HG03108 (cell line): Measurements from ENCODE around the gene SLFN5.
"Not testable (repeated sequence)": the region's sequence is repeated elsewhere in the genome, so short reads cannot be mapped to it uniquely, and the experiment has no call there.

Experiments
- ATAC-seq: cut with Tn5 transposase; IDR thresholded peaks from one replicate; pipeline ENCODE4 v1.9.1; 2021; ENCODE audit warnings: moderate library complexity; ENCODE audit not compliant: unreplicated experiment

The SLFN5 gene

DNA sequence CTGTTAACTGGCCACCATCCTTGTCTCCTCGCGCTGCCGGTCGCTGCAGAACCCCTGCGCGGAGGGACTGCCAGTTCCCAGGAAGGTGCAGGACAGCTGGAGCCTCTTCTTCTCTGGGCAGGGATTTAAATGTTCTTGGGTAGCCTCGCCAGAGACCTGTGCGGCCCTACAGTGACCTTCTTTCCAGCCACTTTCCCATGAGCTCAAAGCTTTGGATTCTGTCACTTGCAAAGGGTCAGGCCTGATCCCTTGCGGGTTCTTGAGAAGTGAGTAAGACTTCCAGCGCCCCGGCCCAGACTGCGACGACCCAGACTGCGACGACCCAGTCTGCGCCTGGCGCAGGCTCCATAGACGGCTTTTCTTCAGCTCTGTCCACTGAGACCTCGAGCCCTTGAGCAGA is 1.4 kb upstream of the SLFN5 start:
- no peak for ATAC-seq

- peak; percentile 57 for ATAC-seq
Observed at GRCh38 chr17:35242158-35242804, 591 bp upstream of the SLFN5 start.

DNA sequence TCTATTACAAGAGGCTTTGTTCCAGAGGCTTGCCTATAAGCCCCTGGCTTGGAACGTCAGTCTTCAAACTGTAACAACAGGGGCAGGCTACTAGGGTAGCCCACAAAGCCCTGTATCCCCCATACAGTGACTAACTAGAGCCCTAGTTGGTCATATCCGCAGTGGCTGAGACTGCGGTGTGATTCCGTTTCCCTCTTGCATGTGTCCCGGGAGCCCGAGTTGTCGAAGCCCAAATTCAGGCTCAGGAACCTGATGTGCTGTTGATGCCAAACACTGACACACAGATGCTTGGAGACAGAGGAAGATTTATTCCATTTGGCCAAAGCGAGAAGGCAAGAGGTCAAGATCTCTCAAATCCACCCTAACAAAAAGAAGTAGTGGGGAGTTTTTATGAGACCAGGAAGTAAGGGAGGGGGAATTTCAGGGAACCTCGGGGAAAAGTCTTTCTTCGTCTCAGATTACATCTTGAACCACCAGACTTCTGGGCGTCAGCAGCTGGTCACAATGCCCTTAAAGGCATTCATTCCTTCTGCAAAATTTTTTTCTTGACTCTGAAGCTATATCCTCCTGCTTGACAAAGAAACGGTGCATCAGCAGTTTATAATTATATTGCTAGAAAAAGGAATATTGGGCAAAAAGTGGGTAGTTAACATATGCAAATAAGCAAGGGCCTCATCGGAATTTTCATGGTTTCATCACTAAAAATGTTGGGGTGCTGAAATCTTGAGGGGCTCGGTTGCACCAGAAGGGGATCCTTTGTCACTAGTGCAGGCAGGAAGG is 879 bp downstream of the SLFN5 start:
- ATAC-seq, result no peak

DNA sequence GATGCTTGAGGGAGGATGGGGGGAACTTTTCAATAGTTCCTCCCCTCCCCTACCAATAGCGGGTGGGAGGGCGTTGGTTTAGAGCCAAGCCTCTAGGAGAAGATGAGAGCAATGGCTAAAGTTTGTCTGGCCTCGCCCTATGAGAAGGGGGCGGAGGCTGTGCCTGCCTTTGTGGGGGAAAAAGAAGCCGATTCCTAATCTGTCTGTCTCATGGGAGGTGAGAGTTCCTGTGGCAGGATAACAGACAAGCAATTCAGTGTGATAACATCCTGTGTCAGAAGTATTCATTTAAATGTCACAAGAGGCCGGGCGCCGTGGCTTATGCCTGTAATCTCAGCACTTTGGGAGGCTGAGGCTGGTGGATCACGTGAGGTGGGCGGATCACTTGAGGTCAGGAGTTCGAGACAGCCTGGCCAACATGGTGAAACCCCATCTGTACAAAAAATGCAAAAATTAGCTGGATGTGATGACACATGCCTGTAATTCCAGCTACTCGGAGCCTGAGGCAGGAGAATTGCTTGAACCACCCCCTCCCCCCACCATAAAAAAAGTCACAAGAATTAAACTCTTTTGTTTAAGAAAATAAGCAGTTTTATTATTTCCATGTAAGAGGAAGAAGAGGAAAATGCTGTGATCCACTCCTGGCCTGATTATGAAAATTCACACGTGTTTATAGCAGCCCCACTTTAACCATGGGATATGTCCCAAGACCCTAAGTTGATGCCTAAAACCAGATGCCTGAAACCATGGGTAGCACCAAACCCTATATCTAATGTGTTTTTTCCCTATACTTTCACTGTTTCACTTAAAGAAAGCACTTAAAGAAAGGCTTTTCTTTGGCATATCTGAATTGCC is 1.7 kb downstream of the SLFN5 start:
- no peak for ATAC-seq

DNA sequence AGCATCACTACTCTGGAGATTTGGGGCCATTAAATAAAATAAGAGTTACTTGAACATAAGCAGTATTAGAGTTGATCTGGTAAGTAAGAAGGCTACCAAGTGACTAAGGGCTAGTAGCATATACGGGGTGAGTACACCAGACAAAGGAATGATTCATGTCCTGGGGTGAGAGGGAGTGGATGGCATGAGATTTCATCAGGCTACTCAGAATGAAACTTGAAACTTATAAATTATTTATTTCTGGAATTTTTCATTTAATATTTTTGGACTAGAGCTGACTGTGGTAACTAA is 2.3 kb downstream of the SLFN5 start:
- no peak for ATAC-seq

DNA sequence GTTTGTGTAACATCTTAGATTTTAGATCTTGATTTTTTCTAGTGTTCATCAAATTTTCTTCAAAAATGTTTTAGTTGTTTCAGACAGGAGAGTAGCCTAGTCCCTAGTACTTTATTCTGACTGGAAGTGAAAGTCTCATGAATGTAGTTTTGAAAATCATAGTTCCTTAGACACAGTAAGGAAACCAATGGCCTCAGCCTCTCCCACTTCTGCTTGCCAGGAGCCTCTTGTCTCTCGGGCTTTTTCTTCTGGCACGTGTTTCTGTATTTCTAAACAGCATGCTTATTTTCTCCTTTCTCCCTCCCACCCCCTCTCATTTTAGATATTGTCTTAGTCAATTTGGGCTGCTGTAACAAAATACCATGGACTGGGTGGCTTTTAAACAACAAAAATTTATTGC is 9.8 kb downstream of the SLFN5 start:
- no peak for ATAC-seq

- ATAC-seq, result no peak
Observed at GRCh38 chr17:35254107-35254773, 11.4 kb downstream of the SLFN5 start.

DNA sequence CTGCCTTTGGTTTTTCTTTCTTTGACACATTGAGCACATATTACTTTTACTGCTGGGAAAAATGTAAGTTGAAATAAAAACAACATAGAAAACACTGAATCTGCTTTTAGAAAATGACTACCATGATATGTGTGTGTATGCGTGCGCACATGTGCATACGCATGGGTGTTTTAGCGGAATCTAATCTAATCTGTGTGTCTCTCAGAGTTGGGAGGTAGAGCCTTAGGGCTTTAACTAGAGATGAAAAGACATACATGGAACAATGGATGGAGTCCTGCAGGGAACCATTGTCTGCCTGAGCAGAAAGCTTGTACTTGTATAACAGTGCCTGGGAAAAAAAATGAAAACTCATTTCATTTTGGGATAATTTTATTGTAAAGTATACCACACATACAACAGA is 12.4 kb downstream of the SLFN5 start:
- no peak for ATAC-seq

GRCh38 chr17:35256629-35257028 is 13.8 kb downstream of the SLFN5 start:
- no peak for ATAC-seq

- no peak for ATAC-seq
Observed at GRCh38 chr17:35257208-35257659, 14.4 kb downstream of the SLFN5 start.

DNA sequence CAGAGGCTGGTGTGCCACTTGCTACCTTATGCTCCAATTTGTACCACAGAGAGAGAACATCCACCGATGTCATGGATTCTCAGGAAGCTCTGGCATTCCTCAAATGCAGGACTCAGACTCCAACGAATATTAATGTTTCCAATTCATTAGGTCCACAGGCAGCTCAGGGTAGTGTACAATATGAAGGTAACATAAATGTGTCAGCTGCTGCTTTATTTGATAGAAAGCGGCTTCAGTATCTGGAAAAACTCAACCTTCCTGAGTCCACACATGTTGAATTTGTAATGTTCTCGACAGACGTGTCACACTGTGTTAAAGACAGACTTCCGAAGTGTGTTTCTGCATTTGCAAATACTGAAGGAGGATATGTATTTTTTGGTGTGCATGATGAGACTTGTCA is 16.1 kb downstream of the SLFN5 start:
- no peak for ATAC-seq

DNA sequence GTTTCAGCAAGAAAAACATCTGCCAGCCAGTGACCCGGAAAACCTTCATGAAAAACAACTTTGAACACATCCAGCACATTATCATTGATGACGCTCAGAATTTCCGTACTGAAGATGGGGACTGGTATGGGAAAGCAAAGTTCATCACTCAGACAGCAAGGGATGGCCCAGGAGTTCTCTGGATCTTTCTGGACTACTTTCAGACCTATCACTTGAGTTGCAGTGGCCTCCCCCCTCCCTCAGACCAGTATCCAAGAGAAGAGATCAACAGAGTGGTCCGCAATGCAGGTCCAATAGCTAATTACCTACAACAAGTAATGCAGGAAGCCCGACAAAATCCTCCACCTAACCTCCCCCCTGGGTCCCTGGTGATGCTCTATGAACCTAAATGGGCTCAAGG is 22.2 kb downstream of the SLFN5 start:
- no peak for ATAC-seq

- no peak for ATAC-seq
Observed at GRCh38 chr17:35265566-35266141, 22.8 kb downstream of the SLFN5 start.

DNA sequence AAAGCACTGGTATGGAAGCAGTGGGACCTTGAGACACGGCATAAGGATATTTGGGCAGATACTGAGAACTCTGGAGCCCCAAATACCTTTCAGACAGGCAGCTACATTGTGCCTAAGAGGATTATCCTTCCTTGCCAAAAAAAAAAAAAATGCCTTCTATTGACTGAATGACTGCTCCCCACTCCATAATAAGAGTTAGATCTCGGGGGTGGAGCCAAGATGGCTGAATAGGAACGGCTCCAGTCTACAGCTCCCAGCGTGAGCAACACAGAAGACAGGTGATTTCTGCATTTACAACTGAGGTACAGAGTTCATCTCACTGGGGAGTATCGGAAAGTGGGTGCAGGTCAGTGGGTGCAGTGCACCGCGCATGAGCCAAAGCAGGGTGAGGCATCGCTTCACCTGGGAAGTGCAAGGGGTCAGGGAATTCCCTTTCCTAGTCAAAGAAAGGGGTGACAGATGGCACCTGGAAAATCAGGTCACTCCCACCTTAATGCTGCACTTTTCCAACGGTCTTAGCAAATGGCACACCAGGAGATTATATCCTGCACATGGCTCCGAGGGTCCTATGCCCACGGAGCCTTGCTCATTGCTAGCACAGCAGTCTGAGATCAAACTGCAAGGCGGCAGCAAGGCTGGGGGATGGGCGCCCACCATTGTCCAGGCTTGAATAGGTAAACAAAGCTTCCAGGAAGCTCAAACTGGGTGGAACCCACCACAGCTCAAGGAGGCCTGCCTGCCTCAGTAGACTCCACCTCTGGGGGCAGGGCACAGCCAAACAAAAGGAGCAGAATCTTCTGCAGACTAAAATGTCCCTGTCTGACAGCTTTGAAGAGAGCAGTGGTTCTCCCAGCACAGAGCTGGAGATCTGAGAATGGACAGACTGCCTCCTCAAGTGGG is 31.5 kb downstream of the SLFN5 start:
- not testable (repeated sequence) for ATAC-seq

GRCh38 chr17:35278454-35278853 is 35.6 kb downstream of the SLFN5 start:
- not testable (repeated sequence) for ATAC-seq

DNA sequence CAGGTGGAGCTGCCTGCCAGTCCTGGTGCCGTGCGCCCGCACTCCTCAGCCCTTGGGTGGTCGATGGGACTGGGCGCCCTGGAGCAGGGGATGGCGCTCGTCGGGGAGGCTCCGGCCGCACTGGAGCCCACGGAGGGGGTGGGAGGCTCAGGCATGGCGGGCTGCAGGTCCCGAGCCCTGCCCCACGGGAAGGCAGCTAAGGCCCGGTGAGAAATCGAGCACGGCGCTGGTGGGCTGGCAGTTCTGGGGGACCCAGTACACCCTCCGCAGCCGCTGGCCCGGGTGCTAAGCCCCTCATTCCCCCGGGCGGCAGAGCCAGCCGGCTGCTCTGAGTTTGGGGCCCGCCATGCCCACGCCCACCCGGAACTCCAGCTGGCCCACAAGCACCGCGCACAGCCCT is 36.0 kb downstream of the SLFN5 start:
- ATAC-seq, result not testable (repeated sequence)

DNA sequence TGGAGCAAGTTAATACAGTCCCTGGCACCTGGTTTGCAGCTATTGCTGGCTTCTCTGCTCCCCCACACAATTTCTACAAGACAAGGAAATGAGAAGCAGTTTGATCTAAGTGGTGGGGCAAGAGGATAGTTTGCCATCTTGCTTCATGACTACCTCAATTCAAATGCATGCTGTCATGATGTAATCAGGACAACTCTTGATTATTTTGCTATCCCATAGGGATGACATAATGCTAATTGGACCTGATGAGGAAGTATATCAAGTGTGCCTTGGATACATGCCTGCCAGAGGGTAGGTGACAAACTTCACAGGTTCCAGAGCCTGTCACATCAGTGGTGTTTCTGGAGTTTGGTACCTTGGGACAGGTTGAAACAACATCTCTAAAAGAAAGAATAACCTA is 40.9 kb downstream of the SLFN5 start:
- ATAC-seq, result no peak

GRCh38 chr17:35284955-35285354 is 42.1 kb downstream of the SLFN5 start:
- no peak for ATAC-seq

DNA sequence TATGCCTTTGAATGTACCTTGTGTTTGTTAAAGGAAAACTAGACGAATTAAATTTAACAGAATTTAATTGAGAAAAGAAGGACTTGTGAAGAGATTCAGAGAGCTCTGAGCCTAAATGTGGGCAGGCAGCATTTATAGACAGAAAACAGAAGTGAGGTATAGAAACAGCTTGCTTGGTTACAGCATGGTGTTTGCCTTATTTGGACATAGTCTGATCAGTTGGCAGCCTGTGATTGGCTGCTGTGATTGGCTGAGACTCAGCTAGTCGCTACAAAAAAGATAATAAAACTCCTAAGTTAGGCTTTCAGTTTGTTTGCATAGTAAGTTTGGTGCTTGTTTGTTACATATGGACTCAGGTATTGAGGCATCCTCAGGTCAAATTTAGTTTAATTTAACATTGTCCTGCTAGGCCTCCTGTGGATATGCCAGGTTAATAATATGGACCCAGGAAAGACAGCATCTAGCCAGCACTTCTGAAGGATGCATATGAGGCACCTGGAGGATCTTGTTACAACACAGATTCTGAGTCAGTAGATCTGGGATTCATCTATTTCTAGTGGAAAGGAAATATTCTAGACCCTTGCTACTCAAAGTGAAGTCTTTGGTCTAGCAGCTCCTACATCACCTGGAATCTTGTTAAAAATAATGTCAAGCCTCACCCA is 43.4 kb downstream of the SLFN5 start:
- no peak for ATAC-seq
